G401.6 (cell line): Measurements from ENCODE around the gene BPI.
"Not testable (repeated sequence)": the region's sequence is repeated elsewhere in the genome, so short reads cannot be mapped to it uniquely, and the experiment has no call there.

ENCODE experiments used
- FAIRE-seq: peaks from 2 replicates; lab custom pipeline; 2012; peaks lifted over from hg19 to GRCh38; lab: Jason Lieb, UNC

Gene BPI

GRCh38 chr20:38303908-38304379 is at the start of gene BPI:
Gene BPI (plus strand): TSS chr20:38304156. CDS start chr20:38304224, 68 bp downstream.
- no peak for FAIRE-seq

- not testable (repeated sequence) for FAIRE-seq
These were observed 49.3 kb upstream of the BPI start for GRCh38 chr20:38254621-38255020.

GRCh38 chr20:38255393-38255792 is 48.6 kb upstream of the BPI start:
- FAIRE-seq, result no peak

GRCh38 chr20:38256021-38256420 is 47.9 kb upstream of the BPI start:
- FAIRE-seq, result no peak

GRCh38 chr20:38256966-38257365 is 47.0 kb upstream of the BPI start:
- no peak for FAIRE-seq

- no peak for FAIRE-seq
These were observed 45.3 kb upstream of the BPI start for GRCh38 chr20:38258545-38259215.

- FAIRE-seq, result no peak
These were observed 44.0 kb upstream of the BPI start for GRCh38 chr20:38260025-38260377.

GRCh38 chr20:38260378-38261053 is 43.4 kb upstream of the BPI start, which contains the start of gene KIAA1755:
Gene KIAA1755 (minus strand): TSS chr20:38260735. CDS start chr20:38260500, 235 bp downstream.
- no peak for FAIRE-seq

GRCh38 chr20:38261054-38261390 is 42.9 kb upstream of the BPI start:
- no peak for FAIRE-seq

- FAIRE-seq, result no peak
These were observed 41.0 kb upstream of the BPI start for GRCh38 chr20:38262931-38263330.

- FAIRE-seq, result no peak
These were observed 37.5 kb upstream of the BPI start for GRCh38 chr20:38266426-38266825.

GRCh38 chr20:38267296-38267695 is 36.7 kb upstream of the BPI start:
- no peak for FAIRE-seq

- FAIRE-seq, result no peak
These were observed 35.9 kb upstream of the BPI start for GRCh38 chr20:38267901-38268514.

GRCh38 chr20:38269040-38269439 is 34.9 kb upstream of the BPI start:
- FAIRE-seq, result no peak

GRCh38 chr20:38269715-38270114 is 34.2 kb upstream of the BPI start:
- FAIRE-seq, result no peak

GRCh38 chr20:38270869-38271605 is 32.9 kb upstream of the BPI start:
- FAIRE-seq, result no peak

- no peak for FAIRE-seq
These were observed 32.3 kb upstream of the BPI start for GRCh38 chr20:38271608-38272120.

GRCh38 chr20:38272398-38272797 is 31.6 kb upstream of the BPI start:
- FAIRE-seq, result no peak

- FAIRE-seq, result no peak
These were observed 31.0 kb upstream of the BPI start for GRCh38 chr20:38272961-38273360.

GRCh38 chr20:38275815-38276550 is 28.0 kb upstream of the BPI start:
- no peak for FAIRE-seq

- no peak for FAIRE-seq
These were observed 26.7 kb upstream of the BPI start for GRCh38 chr20:38277285-38277684.

GRCh38 chr20:38277691-38278090 is 26.3 kb upstream of the BPI start:
- no peak for FAIRE-seq
